WTC11 (cell line): ENCODE results near the gene CCDC183. TPM values are rescaled to one million over a fixed set of nuclear protein-coding genes. Genes with fewer than 3 reads are reported as not detected.

ENCODE experiments used
- ATAC-seq: fragments of 200-7000 bp; cut with Tn5 transposase; 2 replicates; pipeline ENCODE4 v1.10.0; 2021; ENCODE audit warnings: mild to moderate bottlenecking, moderate library complexity
- CTCF ChIA-PET: fragments of 300-600 bp; sonication (Branson Sonifier 250); formaldehyde crosslinking; loops from one replicate; lab custom pipeline; 2021; ENCODE audit warnings: antibody characterized with exemption; lab: Charles Lee
- POLR2A ChIA-PET: fragments of 350-600 bp; sonication (Branson Sonifier 250); formaldehyde crosslinking; loops from one replicate; lab custom pipeline; 2021; ENCODE audit warnings: antibody characterized with exemption; lab: Charles Lee
- DNase-seq: peaks from one replicate; pipeline ENCODE4 v3.0.0; 2021; ENCODE audit warnings: low spot score
- H3K27ac Mint-ChIP-seq: 2 replicates; pipeline ENCODE4 v1.8.0; 2021; ENCODE audit warnings: mixed read lengths
- H3K27me3 Mint-ChIP-seq: 2 replicates; pipeline ENCODE4 v1.8.0; 2021; ENCODE audit warnings: low read depth, mild to moderate bottlenecking, moderate library complexity, mixed read lengths
- H3K36me3 Mint-ChIP-seq: 2 replicates; pipeline ENCODE4 v1.8.0; 2021; ENCODE audit warnings: mixed read lengths
- H3K4me1 Mint-ChIP-seq: 2 replicates; pipeline ENCODE4 v1.8.0; 2022; ENCODE audit warnings: mixed read lengths
- H3K4me3 Mint-ChIP-seq: 2 replicates; pipeline ENCODE4 v1.8.0; 2021; ENCODE audit warnings: mild to moderate bottlenecking, moderate library complexity, mixed read lengths
- H3K9me3 Mint-ChIP-seq: 2 replicates; pipeline ENCODE4 v1.8.0; 2021; ENCODE audit warnings: mixed read lengths
- CBFB ChIP-seq: sonication (generic); formaldehyde crosslinking; IDR thresholded peaks from 2 replicates; pipeline ENCODE4 v1.8.1; 2022; ENCODE audit warnings: mild to moderate bottlenecking, low read depth, missing genetic modification reagents
- FOXJ3 ChIP-seq: sonication (generic); formaldehyde crosslinking; IDR thresholded peaks from 2 replicates; pipeline ENCODE4 v1.9.0; 2021; ENCODE audit warnings: missing genetic modification reagents, mild to moderate bottlenecking, borderline replicate concordance
- TEAD4 ChIP-seq: sonication (generic); formaldehyde crosslinking; IDR thresholded peaks from 2 replicates; pipeline ENCODE4 v1.8.0; 2022; ENCODE audit warnings: mild to moderate bottlenecking, missing genetic modification reagents
- ZBTB21 ChIP-seq: sonication (generic); formaldehyde crosslinking; IDR thresholded peaks from 2 replicates; pipeline ENCODE4 v1.8.1; 2023; ENCODE audit warnings: mild to moderate bottlenecking, missing genetic modification reagents, borderline replicate concordance
- ZNF121 ChIP-seq: sonication (generic); formaldehyde crosslinking; IDR thresholded peaks from 2 replicates; pipeline ENCODE4 v1.8.0; 2023; ENCODE audit warnings: missing genetic modification reagents
- ZNF219 ChIP-seq: sonication (generic); formaldehyde crosslinking; IDR thresholded peaks from 2 replicates; pipeline ENCODE4 v1.8.0; 2023; ENCODE audit warnings: missing genetic modification reagents, mild to moderate bottlenecking, borderline replicate concordance
- total RNA-seq: library from RNA; stranded (reverse); gene quantifications from 3 replicates; pipeline ENCODE4 v1.2.3, GENCODE V29; 2021
- TF ChIP-seq, protein P1 (sequence below): sonication (generic); formaldehyde crosslinking; conservative IDR thresholded peaks from 2 replicates; pipeline ENCODE4 v1.8.1; 2023; ENCODE audit warnings: mild to moderate bottlenecking, low read depth, missing genetic modification reagents, moderate library complexity
- TF ChIP-seq, protein P2 (sequence below): sonication (generic); formaldehyde crosslinking; IDR thresholded peaks from 2 replicates; pipeline ENCODE4 v1.8.1; 2022; ENCODE audit warnings: low read depth, mild to moderate bottlenecking, moderate library complexity, missing genetic modification reagents, borderline replicate concordance
- TF ChIP-seq, protein P3 (sequence below): sonication (generic); formaldehyde crosslinking; IDR thresholded peaks from 2 replicates; pipeline ENCODE4 v1.8.1; 2022; ENCODE audit warnings: low read depth, missing genetic modification reagents, borderline replicate concordance
- TF ChIP-seq, protein P4 (sequence below): sonication (generic); formaldehyde crosslinking; IDR thresholded peaks from 2 replicates; pipeline ENCODE4 v1.8.0; 2022; ENCODE audit warnings: mild to moderate bottlenecking, missing genetic modification reagents
- TF ChIP-seq, protein P5 (sequence below): sonication (generic); formaldehyde crosslinking; IDR thresholded peaks from 2 replicates; pipeline ENCODE4 v1.8.0; 2023; ENCODE audit warnings: missing genetic modification reagents, mild to moderate bottlenecking, borderline replicate concordance

The CCDC183 gene
- total RNA-seq, 1 experiment from 2014 or later = 2.1 TPM

DNA sequence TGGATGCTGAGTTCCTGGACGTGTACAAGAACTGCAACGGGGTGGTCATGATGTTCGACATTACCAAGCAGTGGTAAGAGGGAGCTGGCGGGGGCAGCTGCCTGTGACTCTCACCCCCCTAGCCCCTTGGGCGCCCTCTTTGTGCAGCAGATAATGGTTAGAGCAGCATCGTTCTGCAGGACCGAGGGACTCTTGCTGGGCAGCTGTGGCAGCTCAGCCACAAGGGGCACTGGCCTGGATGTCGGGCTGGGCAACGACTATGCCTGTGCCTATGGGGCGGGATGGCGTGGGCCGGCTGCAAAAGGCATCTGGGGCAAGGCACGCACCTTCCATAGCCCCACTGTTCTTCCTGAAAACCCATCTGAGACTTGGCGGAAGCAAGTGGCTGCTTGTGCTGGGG lies 33.3 kb downstream of the CCDC183 start (continued):
- TF ChIP-seq, protein P1, sequence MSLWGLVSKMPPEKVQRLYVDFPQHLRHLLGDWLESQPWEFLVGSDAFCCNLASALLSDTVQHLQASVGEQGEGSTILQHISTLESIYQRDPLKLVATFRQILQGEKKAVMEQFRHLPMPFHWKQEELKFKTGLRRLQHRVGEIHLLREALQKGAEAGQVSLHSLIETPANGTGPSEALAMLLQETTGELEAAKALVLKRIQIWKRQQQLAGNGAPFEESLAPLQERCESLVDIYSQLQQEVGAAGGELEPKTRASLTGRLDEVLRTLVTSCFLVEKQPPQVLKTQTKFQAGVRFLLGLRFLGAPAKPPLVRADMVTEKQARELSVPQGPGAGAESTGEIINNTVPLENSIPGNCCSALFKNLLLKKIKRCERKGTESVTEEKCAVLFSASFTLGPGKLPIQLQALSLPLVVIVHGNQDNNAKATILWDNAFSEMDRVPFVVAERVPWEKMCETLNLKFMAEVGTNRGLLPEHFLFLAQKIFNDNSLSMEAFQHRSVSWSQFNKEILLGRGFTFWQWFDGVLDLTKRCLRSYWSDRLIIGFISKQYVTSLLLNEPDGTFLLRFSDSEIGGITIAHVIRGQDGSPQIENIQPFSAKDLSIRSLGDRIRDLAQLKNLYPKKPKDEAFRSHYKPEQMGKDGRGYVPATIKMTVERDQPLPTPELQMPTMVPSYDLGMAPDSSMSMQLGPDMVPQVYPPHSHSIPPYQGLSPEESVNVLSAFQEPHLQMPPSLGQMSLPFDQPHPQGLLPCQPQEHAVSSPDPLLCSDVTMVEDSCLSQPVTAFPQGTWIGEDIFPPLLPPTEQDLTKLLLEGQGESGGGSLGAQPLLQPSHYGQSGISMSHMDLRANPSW (CRISPR knock-in tag) = no peak
- TF ChIP-seq, protein P2, sequence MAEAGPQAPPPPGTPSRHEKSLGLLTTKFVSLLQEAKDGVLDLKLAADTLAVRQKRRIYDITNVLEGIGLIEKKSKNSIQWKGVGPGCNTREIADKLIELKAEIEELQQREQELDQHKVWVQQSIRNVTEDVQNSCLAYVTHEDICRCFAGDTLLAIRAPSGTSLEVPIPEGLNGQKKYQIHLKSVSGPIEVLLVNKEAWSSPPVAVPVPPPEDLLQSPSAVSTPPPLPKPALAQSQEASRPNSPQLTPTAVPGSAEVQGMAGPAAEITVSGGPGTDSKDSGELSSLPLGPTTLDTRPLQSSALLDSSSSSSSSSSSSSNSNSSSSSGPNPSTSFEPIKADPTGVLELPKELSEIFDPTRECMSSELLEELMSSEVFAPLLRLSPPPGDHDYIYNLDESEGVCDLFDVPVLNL (CRISPR knock-in tag) = no peak
- no peak for TF ChIP-seq FOXJ3 (CRISPR knock-in tag)
- TF ChIP-seq ZNF121 (CRISPR knock-in tag) = no peak

DNA sequence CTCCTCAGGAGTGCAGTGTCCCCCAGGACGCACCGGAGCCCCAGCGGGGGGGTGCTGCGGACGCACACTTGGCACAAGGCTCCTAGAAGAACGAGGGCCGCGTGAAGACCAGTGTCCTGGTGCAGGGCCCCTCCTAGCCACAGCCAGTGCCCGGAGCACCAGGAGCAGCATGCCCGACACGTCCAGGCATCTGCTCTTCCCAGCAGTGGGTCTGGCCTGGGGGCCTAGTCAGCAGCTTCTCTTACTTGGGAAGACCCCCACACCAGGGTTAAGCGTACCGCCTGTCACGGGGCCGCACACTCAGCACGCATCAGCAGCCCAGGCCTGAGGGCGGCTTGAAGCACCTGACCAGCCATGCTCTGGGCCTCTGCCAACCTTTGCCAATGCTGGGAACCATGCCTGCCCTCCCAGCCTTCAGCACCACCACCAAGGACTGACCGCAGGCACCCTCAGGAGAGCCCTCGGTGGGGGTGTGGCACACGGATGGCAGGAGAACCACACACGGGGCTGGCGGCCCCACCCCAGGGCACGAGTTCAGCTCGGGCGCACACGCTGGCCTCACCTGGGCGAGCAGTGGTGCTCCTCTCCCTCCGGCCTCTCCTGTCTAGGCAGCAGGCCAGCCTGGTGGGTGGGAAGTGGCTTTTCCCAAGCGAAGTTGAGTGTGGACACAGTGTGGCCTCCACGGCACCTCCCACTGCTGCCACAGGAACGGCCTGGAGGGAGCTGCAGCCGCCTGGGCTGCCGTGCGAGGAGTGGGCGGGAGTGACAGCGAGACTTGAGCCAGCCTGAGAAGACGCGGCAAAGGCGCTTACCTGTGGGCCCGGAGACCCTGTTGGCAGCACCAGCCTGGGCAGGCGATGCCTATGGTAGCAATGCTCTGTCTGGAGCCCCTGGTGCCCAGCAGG lies 34.1 kb downstream of the CCDC183 start:
- Mint-ChIP-seq H3K27me3 (no peaks in the 10 kb centered on the region), H3K4me1 (no peaks in the 10 kb centered on the region), H3K9me3 (no peaks in the 10 kb centered on the region), H3K27ac (no peak overlapping the region), H3K36me3 (peaks cover 30% of the 10 kb centered on the region), H3K4me3 (no peak overlapping the region)
- ChIA-PET CTCF (no interaction called here), POLR2A (no interaction called here)
- no peak for DNase-seq
- TF ChIP-seq ZBTB21 (CRISPR knock-in tag) (no peak), TEAD4 (no peak), CBFB (CRISPR knock-in tag) (no peak), ZNF219 (CRISPR knock-in tag) (no peak)
- TF ChIP-seq, protein P3, sequence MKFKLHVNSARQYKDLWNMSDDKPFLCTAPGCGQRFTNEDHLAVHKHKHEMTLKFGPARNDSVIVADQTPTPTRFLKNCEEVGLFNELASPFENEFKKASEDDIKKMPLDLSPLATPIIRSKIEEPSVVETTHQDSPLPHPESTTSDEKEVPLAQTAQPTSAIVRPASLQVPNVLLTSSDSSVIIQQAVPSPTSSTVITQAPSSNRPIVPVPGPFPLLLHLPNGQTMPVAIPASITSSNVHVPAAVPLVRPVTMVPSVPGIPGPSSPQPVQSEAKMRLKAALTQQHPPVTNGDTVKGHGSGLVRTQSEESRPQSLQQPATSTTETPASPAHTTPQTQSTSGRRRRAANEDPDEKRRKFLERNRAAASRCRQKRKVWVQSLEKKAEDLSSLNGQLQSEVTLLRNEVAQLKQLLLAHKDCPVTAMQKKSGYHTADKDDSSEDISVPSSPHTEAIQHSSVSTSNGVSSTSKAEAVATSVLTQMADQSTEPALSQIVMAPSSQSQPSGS = no peak
- TF ChIP-seq, protein P4, sequence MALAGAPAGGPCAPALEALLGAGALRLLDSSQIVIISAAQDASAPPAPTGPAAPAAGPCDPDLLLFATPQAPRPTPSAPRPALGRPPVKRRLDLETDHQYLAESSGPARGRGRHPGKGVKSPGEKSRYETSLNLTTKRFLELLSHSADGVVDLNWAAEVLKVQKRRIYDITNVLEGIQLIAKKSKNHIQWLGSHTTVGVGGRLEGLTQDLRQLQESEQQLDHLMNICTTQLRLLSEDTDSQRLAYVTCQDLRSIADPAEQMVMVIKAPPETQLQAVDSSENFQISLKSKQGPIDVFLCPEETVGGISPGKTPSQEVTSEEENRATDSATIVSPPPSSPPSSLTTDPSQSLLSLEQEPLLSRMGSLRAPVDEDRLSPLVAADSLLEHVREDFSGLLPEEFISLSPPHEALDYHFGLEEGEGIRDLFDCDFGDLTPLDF (CRISPR knock-in tag) = no peak
- TF ChIP-seq, protein P5, sequence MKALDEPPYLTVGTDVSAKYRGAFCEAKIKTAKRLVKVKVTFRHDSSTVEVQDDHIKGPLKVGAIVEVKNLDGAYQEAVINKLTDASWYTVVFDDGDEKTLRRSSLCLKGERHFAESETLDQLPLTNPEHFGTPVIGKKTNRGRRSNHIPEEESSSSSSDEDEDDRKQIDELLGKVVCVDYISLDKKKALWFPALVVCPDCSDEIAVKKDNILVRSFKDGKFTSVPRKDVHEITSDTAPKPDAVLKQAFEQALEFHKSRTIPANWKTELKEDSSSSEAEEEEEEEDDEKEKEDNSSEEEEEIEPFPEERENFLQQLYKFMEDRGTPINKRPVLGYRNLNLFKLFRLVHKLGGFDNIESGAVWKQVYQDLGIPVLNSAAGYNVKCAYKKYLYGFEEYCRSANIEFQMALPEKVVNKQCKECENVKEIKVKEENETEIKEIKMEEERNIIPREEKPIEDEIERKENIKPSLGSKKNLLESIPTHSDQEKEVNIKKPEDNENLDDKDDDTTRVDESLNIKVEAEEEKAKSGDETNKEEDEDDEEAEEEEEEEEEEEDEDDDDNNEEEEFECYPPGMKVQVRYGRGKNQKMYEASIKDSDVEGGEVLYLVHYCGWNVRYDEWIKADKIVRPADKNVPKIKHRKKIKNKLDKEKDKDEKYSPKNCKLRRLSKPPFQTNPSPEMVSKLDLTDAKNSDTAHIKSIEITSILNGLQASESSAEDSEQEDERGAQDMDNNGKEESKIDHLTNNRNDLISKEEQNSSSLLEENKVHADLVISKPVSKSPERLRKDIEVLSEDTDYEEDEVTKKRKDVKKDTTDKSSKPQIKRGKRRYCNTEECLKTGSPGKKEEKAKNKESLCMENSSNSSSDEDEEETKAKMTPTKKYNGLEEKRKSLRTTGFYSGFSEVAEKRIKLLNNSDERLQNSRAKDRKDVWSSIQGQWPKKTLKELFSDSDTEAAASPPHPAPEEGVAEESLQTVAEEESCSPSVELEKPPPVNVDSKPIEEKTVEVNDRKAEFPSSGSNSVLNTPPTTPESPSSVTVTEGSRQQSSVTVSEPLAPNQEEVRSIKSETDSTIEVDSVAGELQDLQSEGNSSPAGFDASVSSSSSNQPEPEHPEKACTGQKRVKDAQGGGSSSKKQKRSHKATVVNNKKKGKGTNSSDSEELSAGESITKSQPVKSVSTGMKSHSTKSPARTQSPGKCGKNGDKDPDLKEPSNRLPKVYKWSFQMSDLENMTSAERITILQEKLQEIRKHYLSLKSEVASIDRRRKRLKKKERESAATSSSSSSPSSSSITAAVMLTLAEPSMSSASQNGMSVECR (CRISPR knock-in tag) = no peak
- ATAC-seq = no peak
